Natural killer cell (primary cell): ENCODE results near the gene ANKRD53. TPM values are rescaled to one million over a fixed set of nuclear protein-coding genes. Genes with fewer than 3 reads are reported as not detected.

Experiments
- ATAC-seq, 3 donors: fragments of 150-1000 bp in 2 of 3; fragments of 200-7000 bp in 1 of 3; cut with Tn5 transposase; 1 replicate in 1 of 3; 2 replicates in 2 of 3; pipeline ENCODE4 v1.10.0; 2021; ENCODE audit warnings: mild to moderate bottlenecking in 2 of 3, moderate library complexity in 2 of 3
- DNase-seq, 2 donors: peaks; one replicate each; pipeline versions ENCODE4 v3.0.0 to v3.0.0-alpha.2; 2013 to 2021; ENCODE audit warnings: mixed read lengths in 1 of 2
- H3K27ac ChIP-seq: one replicate; pipeline ENCODE4 v1.5.1; 2013; ENCODE audit warnings: mild to moderate bottlenecking, low read length
- H3K27me3 ChIP-seq: one replicate; pipeline ENCODE4 v1.6.1; 2013; ENCODE audit warnings: low read length; ENCODE audit not compliant: control insufficient read depth, insufficient read depth
- H3K36me3 ChIP-seq: one replicate; pipeline ENCODE4 v1.6.1; 2013; ENCODE audit warnings: low read length; ENCODE audit not compliant: control insufficient read depth, insufficient read depth
- H3K4me1 ChIP-seq: one replicate; pipeline ENCODE4 v1.6.1; 2013; ENCODE audit warnings: low read length; ENCODE audit not compliant: control insufficient read depth, insufficient read depth
- H3K4me3 ChIP-seq: one replicate; pipeline ENCODE4 v1.5.1; 2013; ENCODE audit warnings: low read length
- H3K9me3 ChIP-seq: one replicate; pipeline ENCODE4 v1.6.1; 2013; ENCODE audit warnings: low read length; ENCODE audit not compliant: control insufficient read depth, insufficient read depth
- H3K27ac Mint-ChIP-seq, 2 donors: one replicate each; pipeline ENCODE4 v1.8.0; 2022; ENCODE audit warnings: mild to moderate bottlenecking in 2 of 2, mixed read lengths in 2 of 2, moderate library complexity in 1 of 2
- H3K27me3 Mint-ChIP-seq, 2 donors: one replicate each; pipeline ENCODE4 v1.8.0; 2022; ENCODE audit warnings: low read depth in 2 of 2, mixed read lengths in 2 of 2
- H3K36me3 Mint-ChIP-seq: one replicate; pipeline ENCODE4 v1.8.0; 2022; ENCODE audit warnings: mixed read lengths
- H3K4me1 Mint-ChIP-seq, 2 donors: one replicate each; pipeline ENCODE4 v1.8.0; 2022; ENCODE audit warnings: mixed read lengths in 2 of 2
- H3K4me3 Mint-ChIP-seq: one replicate; pipeline ENCODE4 v1.8.0; 2022; ENCODE audit warnings: mild to moderate bottlenecking, moderate library complexity, mixed read lengths
- H3K9me3 Mint-ChIP-seq, 2 donors: one replicate each; pipeline ENCODE4 v1.8.0; 2022; ENCODE audit warnings: mixed read lengths in 2 of 2
- WGBS: methylation state at CpG from one replicate; pipeline ENCODE4 v1.1.7; 2013; ENCODE audit warnings: missing lambda C conversion rate; ENCODE audit not compliant: insufficient coverage; 5-methylcytosine and 5-hydroxymethylcytosine counted together
- intact Hi-C: fragments of 100-400 bp; cut with micrococcal nuclease; formaldehyde crosslinking; loops from one replicate; pipeline ENCODE4 v1.14.2; 2022
- total RNA-seq, 4 donors: library from RNA; stranded (reverse); fragments of 120-200 nt in 1 of 4; gene quantifications; one replicate each; pipeline versions ENCODE4 v1.2.3 to v1.2.4, GENCODE V29; 2013 to 2022
- TF ChIP-seq, protein P1 (sequence below): fragments of 200-600 bp; IDR thresholded peaks from one replicate; pipeline ENCODE4 v1.8.0; 2022; ENCODE audit warnings: antibody characterized with exemption

The ANKRD53 gene
- total RNA-seq, 3 donors from 2014 or later (not counting 1 experiment from before 2014, with no cell fraction given) = 2.2 to 3.1 (median 2.5) TPM

DNA sequence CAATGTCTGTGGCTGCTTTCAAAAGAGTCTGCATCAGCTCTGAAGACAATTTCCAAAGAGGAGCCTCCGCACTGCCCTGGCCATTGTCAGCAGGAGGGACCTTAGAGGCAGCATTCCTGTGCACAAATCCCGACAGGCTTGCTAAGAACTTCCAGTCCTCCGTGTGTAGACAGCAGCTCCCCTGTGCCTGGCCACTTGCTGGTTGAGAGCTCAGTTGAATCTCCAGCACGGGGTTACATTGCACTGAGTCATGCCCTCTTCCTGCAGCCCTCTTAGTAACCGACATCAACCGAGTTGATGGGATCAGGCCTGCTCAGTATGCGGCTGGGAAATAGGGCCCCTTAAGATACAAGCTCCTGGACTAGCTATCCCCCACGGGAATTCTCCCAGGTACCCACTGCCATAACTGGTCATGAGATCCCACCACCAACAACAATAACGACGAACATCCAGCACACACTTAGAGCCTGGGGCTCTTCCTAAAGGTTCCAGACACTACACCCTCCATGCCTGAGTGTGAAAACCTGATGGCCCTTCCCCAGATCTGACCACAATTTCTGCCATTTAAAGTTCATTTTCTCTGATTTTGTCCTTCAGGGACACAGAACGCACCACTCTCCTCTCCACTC lies 30.8 kb upstream of the ANKRD53 start:
- H3K36me3 ChIP-seq = no peaks in the 10 kb centered on the region
- H3K4me1 Mint-ChIP-seq = peaks cover 9 to 11% of the 10 kb centered on the region in 2 donors
- DNase-seq = peak in 1 of 2 donors; percentile 14
- no peak overlapping the region for H3K27ac Mint-ChIP-seq
- H3K36me3 Mint-ChIP-seq = no peaks in the 10 kb centered on the region
- H3K9me3 ChIP-seq = no peaks in the 10 kb centered on the region
- TF ChIP-seq, protein P1, sequence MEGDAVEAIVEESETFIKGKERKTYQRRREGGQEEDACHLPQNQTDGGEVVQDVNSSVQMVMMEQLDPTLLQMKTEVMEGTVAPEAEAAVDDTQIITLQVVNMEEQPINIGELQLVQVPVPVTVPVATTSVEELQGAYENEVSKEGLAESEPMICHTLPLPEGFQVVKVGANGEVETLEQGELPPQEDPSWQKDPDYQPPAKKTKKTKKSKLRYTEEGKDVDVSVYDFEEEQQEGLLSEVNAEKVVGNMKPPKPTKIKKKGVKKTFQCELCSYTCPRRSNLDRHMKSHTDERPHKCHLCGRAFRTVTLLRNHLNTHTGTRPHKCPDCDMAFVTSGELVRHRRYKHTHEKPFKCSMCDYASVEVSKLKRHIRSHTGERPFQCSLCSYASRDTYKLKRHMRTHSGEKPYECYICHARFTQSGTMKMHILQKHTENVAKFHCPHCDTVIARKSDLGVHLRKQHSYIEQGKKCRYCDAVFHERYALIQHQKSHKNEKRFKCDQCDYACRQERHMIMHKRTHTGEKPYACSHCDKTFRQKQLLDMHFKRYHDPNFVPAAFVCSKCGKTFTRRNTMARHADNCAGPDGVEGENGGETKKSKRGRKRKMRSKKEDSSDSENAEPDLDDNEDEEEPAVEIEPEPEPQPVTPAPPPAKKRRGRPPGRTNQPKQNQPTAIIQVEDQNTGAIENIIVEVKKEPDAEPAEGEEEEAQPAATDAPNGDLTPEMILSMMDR = no peak
- H3K4me3 ChIP-seq = no peak overlapping the region
- WGBS = 54% methylated on average over 11 of the region's 11 CpGs
- ATAC-seq = no peak
- H3K9me3 Mint-ChIP-seq = no peaks in the 10 kb centered on the region
- H3K27me3 Mint-ChIP-seq = peaks cover 16 to 22% of the 10 kb centered on the region in 2 donors
- peaks cover 7% of the 10 kb centered on the region for H3K4me1 ChIP-seq
- peak overlapping the region; percentile 87 for H3K4me3 Mint-ChIP-seq
- peaks cover 3% of the 10 kb centered on the region for H3K27me3 ChIP-seq
- H3K27ac ChIP-seq = no peak overlapping the region
- intact Hi-C loops = loop anchor here (1.0 to 10.0 kb wide), 4 partner anchors 76 to 643 kb away; partner anchors contain the start of gene FAM136A

DNA sequence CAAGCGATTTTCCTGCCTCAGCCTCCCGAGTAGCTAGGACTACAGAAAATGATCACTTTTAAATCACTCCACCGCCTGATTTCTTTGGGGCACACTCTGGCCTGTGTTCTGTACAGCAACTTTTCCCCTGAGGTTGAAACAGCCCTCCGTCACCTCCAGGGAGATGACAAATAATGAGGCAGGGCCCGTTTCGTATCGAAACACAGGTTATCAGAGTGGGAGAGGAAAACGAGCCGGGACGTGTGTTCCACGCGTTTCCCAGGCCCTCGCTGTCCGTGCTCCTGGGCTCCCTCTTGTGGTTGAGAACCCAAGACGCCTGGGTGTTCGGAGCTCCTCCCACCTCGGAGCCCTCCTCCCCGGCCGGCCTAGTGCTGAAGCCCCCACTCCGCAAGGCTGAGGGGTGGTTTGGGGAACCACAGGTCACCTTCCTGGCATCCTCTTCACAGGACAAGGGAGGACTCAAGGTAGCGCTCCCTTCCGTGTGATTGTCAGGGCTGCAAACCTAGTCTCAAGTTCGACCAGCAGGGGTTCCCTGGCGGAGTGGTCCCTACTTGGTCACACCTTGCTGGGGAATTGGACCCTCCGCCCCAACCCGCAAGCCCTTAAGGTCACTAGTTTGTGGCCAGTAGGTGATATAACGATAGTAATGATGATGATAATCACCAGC lies 30.0 kb upstream of the ANKRD53 start:
- DNase-seq (peak; percentile 67 to 89), ATAC-seq (peak; percentile 87 to 99 (median 98))
- Histone ChIP-seq H3K27me3 (peaks cover 3% of the 10 kb centered on the region), H3K9me3 (no peaks in the 10 kb centered on the region), H3K27ac (no peak overlapping the region), H3K36me3 (no peaks in the 10 kb centered on the region), H3K4me1 (peaks cover 7% of the 10 kb centered on the region), H3K4me3 (no peak overlapping the region)
- peak overlapping the region in 1 of 2 donors; percentile 33 for H3K27ac Mint-ChIP-seq
- H3K9me3 Mint-ChIP-seq = no peaks in the 10 kb centered on the region
- 11% methylated on average over 26 of the region's 27 CpGs for WGBS
- peaks cover 9 to 11% of the 10 kb centered on the region in 2 donors for H3K4me1 Mint-ChIP-seq
- H3K36me3 Mint-ChIP-seq = no peaks in the 10 kb centered on the region
- TF ChIP-seq, protein P1 = peak; percentile 73
- peak overlapping the region; percentile 87 for H3K4me3 Mint-ChIP-seq
- peaks cover 18 to 26% of the 10 kb centered on the region in 2 donors for H3K27me3 Mint-ChIP-seq
- intact Hi-C loops = loop anchor here (1.0 to 10.0 kb wide), 2 partner anchors 87 to 644 kb away; partner anchors contain the start of gene FAM136A

DNA sequence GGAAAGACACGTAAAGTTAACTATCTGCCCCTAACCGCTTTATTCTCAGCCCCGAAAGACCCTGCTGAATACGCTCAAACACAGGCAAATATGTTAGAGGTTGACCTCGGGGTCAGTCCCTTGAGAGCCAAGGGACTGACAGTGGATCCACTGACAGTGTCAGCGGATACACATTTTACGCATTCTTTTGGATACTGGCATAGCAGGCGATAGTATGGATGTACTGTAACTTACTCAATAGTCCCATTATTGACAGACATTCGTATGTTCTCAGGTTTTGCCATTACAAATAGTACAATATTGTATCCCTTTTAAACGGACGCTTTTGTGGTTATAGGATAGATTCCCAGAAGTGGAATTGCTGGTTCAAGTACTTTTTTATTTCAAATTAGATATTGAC lies 29.3 kb upstream of the ANKRD53 start:
- TF ChIP-seq, protein P1 = no peak
- Histone ChIP-seq H3K36me3 (no peaks in the 10 kb centered on the region), H3K4me3 (no peak overlapping the region), H3K4me1 (peaks cover 7% of the 10 kb centered on the region), H3K27ac (no peak overlapping the region), H3K9me3 (no peaks in the 10 kb centered on the region), H3K27me3 (peaks cover 3% of the 10 kb centered on the region)
- intact Hi-C loops = loop anchor here (10.0 kb wide), 1 partner anchor 644 kb away; the partner anchor contains the start of gene FAM136A
- H3K36me3 Mint-ChIP-seq = no peaks in the 10 kb centered on the region
- H3K27ac Mint-ChIP-seq = no peak overlapping the region
- no peak for DNase-seq
- ATAC-seq = no peak
- peaks cover 20 to 32% of the 10 kb centered on the region in 2 donors for H3K27me3 Mint-ChIP-seq
- H3K9me3 Mint-ChIP-seq = no peaks in the 10 kb centered on the region
- peaks cover 9 to 11% of the 10 kb centered on the region in 2 donors for H3K4me1 Mint-ChIP-seq
- no peak overlapping the region for H3K4me3 Mint-ChIP-seq
- WGBS = 81% methylated on average over 9 of the region's 11 CpGs
